Stomach (tissue), 4 donors: Measurements from ENCODE around the gene CD28.

Experiments
- CTCF ChIP-seq, 7 experiments: fragments of 450-650 bp in 4 of 7; fragments of 200-600 bp in 3 of 7; sonication (generic) in 3 of 7; IDR thresholded peaks; one replicate each; pipeline ENCODE4 v1.5.1; 2016 to 2019; ENCODE audit warnings: antibody characterized with exemption in 7 of 7, control low read depth in 2 of 7, mild to moderate bottlenecking in 1 of 7
- POLR2A ChIP-seq, 4 donors: fragments of 450-650 bp; IDR thresholded peaks; one replicate each; pipeline ENCODE4 v1.6.1; 2016; ENCODE audit warnings: antibody characterized with exemption in 4 of 4, control low read depth in 2 of 4, mild to moderate bottlenecking in 1 of 4, moderate library complexity in 1 of 4
- POLR2AphosphoS5 ChIP-seq, 3 donors: sonication (generic); formaldehyde crosslinking; IDR thresholded peaks; one replicate each; pipeline ENCODE4 v1.6.1; 2016; ENCODE audit warnings: antibody characterized with exemption in 3 of 3

- TF ChIP-seq CTCF (IDR thresholded peaks at IDR 0.05) (no peak), POLR2AphosphoS5 (IDR thresholded peaks at IDR 0.05) (no peak), POLR2A (IDR thresholded peaks at IDR 0.05) (no peak)
These were observed 34.4 kb downstream of the CD28 start for GRCh38 chr2:203740871-203741281.
